Effector memory CD8-positive, alpha-beta T cell (primary cell): ENCODE measurements around the gene DPP6.
"Not testable (repeated sequence)": the region's sequence is repeated elsewhere in the genome, so short reads cannot be mapped to it uniquely, and the experiment has no call there.

Experiments used
- ATAC-seq: fragments of 150-1000 bp; cut with Tn5 transposase; replicated peaks from 2 replicates; pipeline ENCODE4 v1.10.0; 2021; ENCODE audit warnings: mild to moderate bottlenecking, moderate library complexity
- DNase-seq, 3 experiments: peaks; one replicate each; pipeline ENCODE4 v3.0.0; 2021
- H3K27ac Mint-ChIP-seq, 2 donors: one replicate each; pipeline ENCODE4 v1.8.0; 2022; ENCODE audit warnings: mild to moderate bottlenecking in 2 of 2, mixed read lengths in 2 of 2, moderate library complexity in 2 of 2
- H3K27me3 Mint-ChIP-seq, 2 donors: one replicate each; pipeline ENCODE4 v1.8.0; 2022; ENCODE audit warnings: mixed read lengths in 2 of 2
- H3K36me3 Mint-ChIP-seq: one replicate; pipeline ENCODE4 v1.8.0; 2022; ENCODE audit warnings: mild to moderate bottlenecking, moderate library complexity, mixed read lengths; ENCODE audit not compliant: insufficient read depth
- H3K4me1 Mint-ChIP-seq, 2 donors: one replicate each; pipeline ENCODE4 v1.8.0; 2022; ENCODE audit warnings: low read depth in 2 of 2, mixed read lengths in 2 of 2
- H3K4me3 Mint-ChIP-seq, 2 donors: one replicate each; pipeline ENCODE4 v1.8.0; 2022; ENCODE audit warnings: mild to moderate bottlenecking in 2 of 2, mixed read lengths in 2 of 2, moderate library complexity in 2 of 2
- H3K9me3 Mint-ChIP-seq, 2 donors: one replicate each; pipeline ENCODE4 v1.8.0; 2022; ENCODE audit warnings: mixed read lengths in 2 of 2

The DPP6 gene

GRCh38 chr7:154677454-154677853 lies 625.3 kb downstream of the DPP6 start:
- Mint-ChIP-seq H3K9me3 (peaks cover 0 to 8% of the 10 kb centered on the region in 2 donors), H3K27me3 (peaks cover 0 to 7% of the 10 kb centered on the region in 2 donors), H3K27ac (no peak overlapping the region), H3K4me3 (no peak overlapping the region), H3K36me3 (peaks cover 2% of the 10 kb centered on the region), H3K4me1 (no peaks in the 10 kb centered on the region)
- DNase-seq (no peak), ATAC-seq (no peak)

DNA sequence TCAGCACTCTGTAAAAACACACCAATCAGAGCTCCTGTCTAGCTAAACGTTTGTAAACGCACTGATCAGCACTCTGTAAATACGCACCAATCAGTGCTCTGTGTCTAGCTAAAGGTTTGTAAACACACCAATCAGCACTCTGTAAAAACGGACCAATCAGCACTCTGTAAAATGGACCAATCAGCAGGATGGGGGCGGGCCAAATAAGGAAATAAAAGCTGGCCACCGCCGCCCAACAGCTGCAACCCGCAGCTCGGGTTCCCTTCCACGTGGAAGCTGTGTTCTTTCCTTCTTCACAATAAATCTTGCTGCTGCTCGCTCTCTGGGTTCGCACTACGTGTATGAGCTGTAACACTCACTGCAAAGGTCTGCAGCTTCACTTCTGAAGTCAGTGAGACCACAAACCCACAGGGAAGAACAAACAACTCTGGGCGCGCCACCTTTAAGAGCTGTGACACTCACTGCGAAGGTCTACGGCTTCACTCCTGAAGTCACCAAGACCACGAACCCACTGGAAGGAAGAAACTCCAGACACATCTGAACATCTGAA lies 625.9 kb downstream of the DPP6 start:
- not testable (repeated sequence) for H3K4me1 Mint-ChIP-seq, H3K4me3 Mint-ChIP-seq, H3K27ac Mint-ChIP-seq, H3K9me3 Mint-ChIP-seq, DNase-seq, H3K36me3 Mint-ChIP-seq, ATAC-seq, H3K27me3 Mint-ChIP-seq

DNA sequence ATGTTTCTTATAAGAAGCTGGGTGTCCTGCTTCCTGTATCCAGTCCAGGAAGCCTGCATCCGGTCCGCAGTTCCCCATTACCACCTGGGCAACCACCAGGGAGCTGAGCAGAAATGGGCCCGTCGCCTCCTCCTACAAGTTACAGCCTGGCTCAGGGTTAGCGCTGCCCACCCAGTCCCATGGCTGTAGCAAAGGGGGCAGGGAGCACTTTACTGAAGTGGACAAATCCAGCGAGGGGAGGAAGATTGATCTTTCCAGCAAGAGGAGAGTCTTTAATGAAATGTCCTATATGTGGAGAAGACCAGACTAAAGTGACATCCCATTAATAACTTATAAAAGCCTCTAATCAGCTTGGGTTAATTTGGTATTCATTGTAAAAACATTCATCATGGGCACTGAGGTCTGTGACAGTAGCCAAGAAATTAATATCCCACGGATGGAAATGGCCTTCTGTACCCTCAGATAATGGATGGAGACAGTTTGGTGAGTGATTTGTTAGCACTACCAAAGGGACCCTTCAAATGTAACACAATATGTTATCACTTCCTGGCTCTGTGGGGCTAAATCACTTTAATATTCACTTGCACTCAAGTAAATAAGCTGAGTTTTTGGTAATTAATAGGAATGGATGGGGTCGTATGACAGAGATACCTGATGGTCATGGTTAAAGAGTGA lies 627.3 kb downstream of the DPP6 start:
- Mint-ChIP-seq H3K36me3 (peaks cover 2% of the 10 kb centered on the region), H3K4me1 (no peaks in the 10 kb centered on the region), H3K4me3 (no peak overlapping the region), H3K27ac (no peak overlapping the region), H3K9me3 (peaks cover 3 to 8% of the 10 kb centered on the region in 2 donors), H3K27me3 (peaks cover 0 to 4% of the 10 kb centered on the region in 2 donors)
- no peak for DNase-seq
- no peak for ATAC-seq

DNA sequence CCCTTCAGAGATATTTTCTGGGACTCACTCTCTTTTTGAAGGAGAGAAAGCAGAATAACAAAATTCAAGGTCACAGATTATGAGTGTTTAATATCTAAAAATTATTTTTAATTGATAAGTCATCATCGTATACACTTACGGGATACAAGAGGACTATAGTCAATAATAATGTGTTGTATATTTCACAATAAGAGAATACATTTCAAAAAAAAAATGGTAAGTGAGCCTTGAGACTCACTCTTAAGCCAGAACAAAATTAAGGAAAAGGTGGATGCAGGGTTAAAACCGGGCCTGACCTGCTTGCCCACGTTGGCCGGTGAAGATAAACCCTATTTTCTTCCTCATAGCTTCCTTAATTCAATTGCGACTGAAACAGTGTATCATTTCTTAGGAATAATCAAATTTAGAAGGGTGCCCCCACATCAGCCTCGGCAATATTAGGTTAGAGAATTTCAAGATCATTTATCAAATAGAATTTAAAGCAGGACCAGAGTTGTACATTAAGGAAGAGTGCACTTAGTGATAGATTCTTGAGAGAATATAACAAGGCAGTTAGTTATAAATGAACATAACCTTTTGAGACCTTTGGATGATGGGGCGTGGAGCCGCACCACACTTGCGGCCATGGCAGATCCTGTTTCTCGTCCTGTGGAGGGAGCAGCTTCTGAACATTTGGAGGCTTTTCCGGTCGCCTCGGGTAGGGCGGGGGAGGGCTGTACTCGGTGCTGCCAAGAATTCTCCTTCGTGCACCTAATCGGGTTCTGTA lies 628.9 kb downstream of the DPP6 start:
- no peak for DNase-seq
- H3K27ac Mint-ChIP-seq, result no peak overlapping the region
- ATAC-seq, result no peak
- no peaks in the 10 kb centered on the region for H3K27me3 Mint-ChIP-seq
- H3K4me1 Mint-ChIP-seq, result no peaks in the 10 kb centered on the region
- no peak overlapping the region for H3K4me3 Mint-ChIP-seq
- no peaks in the 10 kb centered on the region for H3K36me3 Mint-ChIP-seq
- H3K9me3 Mint-ChIP-seq, result peaks cover 3 to 8% of the 10 kb centered on the region in 2 donors

GRCh38 chr7:154682003-154682402 lies 629.8 kb downstream of the DPP6 start:
- no peaks in the 10 kb centered on the region for H3K27me3 Mint-ChIP-seq
- no peak overlapping the region for H3K4me3 Mint-ChIP-seq
- ATAC-seq (no peak), DNase-seq (no peak)
- H3K4me1 Mint-ChIP-seq, result no peaks in the 10 kb centered on the region
- peaks cover 3 to 8% of the 10 kb centered on the region in 2 donors for H3K9me3 Mint-ChIP-seq
- no peaks in the 10 kb centered on the region for H3K36me3 Mint-ChIP-seq
- H3K27ac Mint-ChIP-seq, result no peak overlapping the region

- Mint-ChIP-seq H3K27me3 (no peaks in the 10 kb centered on the region), H3K4me1 (no peaks in the 10 kb centered on the region), H3K4me3 (no peak overlapping the region), H3K36me3 (no peaks in the 10 kb centered on the region), H3K27ac (no peak overlapping the region), H3K9me3 (peaks cover 0 to 3% of the 10 kb centered on the region in 2 donors)
- ATAC-seq, result no peak
- DNase-seq, result no peak
Observed at GRCh38 chr7:154684666-154685563, 632.7 kb downstream of the DPP6 start.

- H3K4me1 Mint-ChIP-seq, result no peaks in the 10 kb centered on the region
- H3K36me3 Mint-ChIP-seq, result no peaks in the 10 kb centered on the region
- H3K4me3 Mint-ChIP-seq, result no peak overlapping the region
- H3K27ac Mint-ChIP-seq, result no peak overlapping the region
- H3K27me3 Mint-ChIP-seq, result no peaks in the 10 kb centered on the region
- ATAC-seq (no peak), DNase-seq (no peak)
- H3K9me3 Mint-ChIP-seq, result peaks cover 0 to 3% of the 10 kb centered on the region in 2 donors
Observed at GRCh38 chr7:154685564-154685901, 633.3 kb downstream of the DPP6 start.

GRCh38 chr7:154686305-154686704 lies 634.1 kb downstream of the DPP6 start:
- ATAC-seq (no peak), DNase-seq (no peak)
- Mint-ChIP-seq H3K9me3 (peaks cover 0 to 3% of the 10 kb centered on the region in 2 donors), H3K27ac (no peak overlapping the region), H3K36me3 (no peaks in the 10 kb centered on the region), H3K4me3 (no peak overlapping the region), H3K27me3 (no peaks in the 10 kb centered on the region), H3K4me1 (no peaks in the 10 kb centered on the region)

GRCh38 chr7:154688952-154689351 lies 636.8 kb downstream of the DPP6 start:
- ATAC-seq (no peak), DNase-seq (no peak)
- Mint-ChIP-seq H3K9me3 (peaks cover 0 to 3% of the 10 kb centered on the region in 2 donors), H3K36me3 (no peaks in the 10 kb centered on the region), H3K27me3 (no peaks in the 10 kb centered on the region), H3K4me3 (no peak overlapping the region), H3K27ac (no peak overlapping the region), H3K4me1 (no peaks in the 10 kb centered on the region)

DNA sequence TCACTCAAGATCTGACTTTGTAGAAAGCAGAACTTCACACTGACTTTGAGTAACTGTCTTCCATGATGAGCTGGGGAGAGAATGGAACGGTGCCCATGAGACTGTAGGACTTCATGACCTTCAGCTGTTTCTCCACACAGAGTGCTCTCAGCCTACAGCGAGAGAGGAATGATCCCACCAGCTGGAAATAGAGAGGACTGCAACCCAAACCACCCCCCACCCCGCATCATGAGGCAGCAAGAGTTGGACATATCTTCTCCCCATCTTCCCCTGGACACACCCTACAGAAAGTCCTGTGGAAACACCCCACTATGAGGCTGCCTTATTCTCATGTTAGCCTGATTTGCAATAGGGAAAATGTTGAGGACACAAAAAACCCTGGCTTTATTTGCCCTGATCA lies 638.2 kb downstream of the DPP6 start:
- H3K4me3 Mint-ChIP-seq, result no peak overlapping the region
- H3K4me1 Mint-ChIP-seq, result no peaks in the 10 kb centered on the region
- no peaks in the 10 kb centered on the region for H3K36me3 Mint-ChIP-seq
- ATAC-seq (no peak), DNase-seq (no peak)
- H3K27me3 Mint-ChIP-seq, result peaks cover 5 to 7% of the 10 kb centered on the region in 2 donors
- H3K27ac Mint-ChIP-seq, result no peak overlapping the region
- H3K9me3 Mint-ChIP-seq, result peaks cover 2 to 5% of the 10 kb centered on the region in 2 donors

DNA sequence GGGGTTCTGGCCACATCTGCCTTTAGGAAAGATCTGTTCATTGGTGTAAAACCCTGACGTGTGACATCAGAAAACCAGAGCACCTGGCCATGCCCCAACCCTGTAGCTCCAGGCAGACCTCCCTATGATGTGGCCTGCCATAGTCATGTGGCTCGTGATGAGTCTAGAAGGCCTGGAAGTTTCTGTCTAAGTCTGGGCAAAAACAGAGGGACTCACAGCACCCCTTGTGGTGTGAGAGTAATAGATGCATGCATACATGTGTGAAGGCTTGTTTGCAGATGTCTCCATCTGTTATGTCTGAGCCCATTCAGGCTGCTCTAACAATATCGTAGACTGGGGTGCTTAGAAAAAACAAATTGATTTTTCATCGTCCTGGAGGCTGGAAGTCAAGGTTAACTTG lies 641.5 kb downstream of the DPP6 start:
- H3K36me3 Mint-ChIP-seq, result no peaks in the 10 kb centered on the region
- H3K4me1 Mint-ChIP-seq, result no peaks in the 10 kb centered on the region
- H3K27me3 Mint-ChIP-seq, result peaks cover 7 to 11% of the 10 kb centered on the region in 2 donors
- DNase-seq, result no peak
- no peak overlapping the region for H3K4me3 Mint-ChIP-seq
- no peak overlapping the region for H3K27ac Mint-ChIP-seq
- ATAC-seq, result no peak
- peaks cover 5 to 8% of the 10 kb centered on the region in 2 donors for H3K9me3 Mint-ChIP-seq

GRCh38 chr7:154695836-154696235 lies 643.6 kb downstream of the DPP6 start:
- Mint-ChIP-seq H3K9me3 (peaks cover 5 to 8% of the 10 kb centered on the region in 2 donors), H3K4me1 (no peaks in the 10 kb centered on the region), H3K27ac (no peak overlapping the region), H3K4me3 (no peak overlapping the region), H3K36me3 (no peaks in the 10 kb centered on the region), H3K27me3 (peaks cover 7 to 11% of the 10 kb centered on the region in 2 donors)
- no peak for DNase-seq
- ATAC-seq, result no peak

GRCh38 chr7:154696556-154696955 lies 644.4 kb downstream of the DPP6 start:
- Mint-ChIP-seq H3K4me1 (no peaks in the 10 kb centered on the region), H3K4me3 (no peak overlapping the region), H3K27me3 (peaks cover 7 to 11% of the 10 kb centered on the region in 2 donors), H3K27ac (no peak overlapping the region), H3K9me3 (peaks cover 5 to 8% of the 10 kb centered on the region in 2 donors), H3K36me3 (no peaks in the 10 kb centered on the region)
- ATAC-seq, result no peak
- DNase-seq, result no peak
